Suppressor macrophage (primary cell): Measurements from ENCODE around the gene MEP1A.
"Not testable (repeated sequence)": the region's sequence is repeated elsewhere in the genome, so short reads cannot be mapped to it uniquely, and the experiment has no call there.

ENCODE experiments used
- DNase-seq, 4 experiments: peaks; one replicate each; pipeline ENCODE4 v3.0.0-alpha.2; 2020 to 2022
- total RNA-seq, 17 experiments: gene quantifications; one replicate each; lab custom pipeline; 2026; ENCODE audit warnings: mixed read lengths in 6 of 17, inconsistent platforms in 3 of 17; lab: John Stamatoyannopoulos, UW

Gene MEP1A
- total RNA-seq = 0.83 to 7.0 (median 3.2) reads per million in 17 experiments

DNA sequence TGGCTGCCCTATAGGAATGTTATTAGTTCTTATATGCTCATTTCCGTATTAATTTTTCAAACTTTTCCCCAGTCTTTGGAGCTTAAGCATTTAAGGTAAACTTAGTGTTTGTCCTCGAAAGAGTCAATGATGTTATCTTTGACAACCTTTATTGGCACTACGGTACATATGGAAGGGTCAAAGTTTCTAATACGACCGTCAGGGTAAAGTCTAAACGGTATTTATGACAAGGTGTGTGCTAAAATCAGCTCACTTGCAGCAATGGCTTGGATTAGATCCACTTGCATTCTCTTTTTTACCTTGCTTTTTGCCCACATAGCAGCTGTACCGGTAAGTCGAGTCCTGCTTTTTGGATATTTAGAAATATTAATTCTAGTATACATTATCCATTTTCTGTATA lies at the start of gene MEP1A:
TSS of gene MEP1A (plus strand) at position 252 of the 400 bp plus-strand sequence. CDS start at position 262, 10 bp downstream.
- no peak for DNase-seq

DNA sequence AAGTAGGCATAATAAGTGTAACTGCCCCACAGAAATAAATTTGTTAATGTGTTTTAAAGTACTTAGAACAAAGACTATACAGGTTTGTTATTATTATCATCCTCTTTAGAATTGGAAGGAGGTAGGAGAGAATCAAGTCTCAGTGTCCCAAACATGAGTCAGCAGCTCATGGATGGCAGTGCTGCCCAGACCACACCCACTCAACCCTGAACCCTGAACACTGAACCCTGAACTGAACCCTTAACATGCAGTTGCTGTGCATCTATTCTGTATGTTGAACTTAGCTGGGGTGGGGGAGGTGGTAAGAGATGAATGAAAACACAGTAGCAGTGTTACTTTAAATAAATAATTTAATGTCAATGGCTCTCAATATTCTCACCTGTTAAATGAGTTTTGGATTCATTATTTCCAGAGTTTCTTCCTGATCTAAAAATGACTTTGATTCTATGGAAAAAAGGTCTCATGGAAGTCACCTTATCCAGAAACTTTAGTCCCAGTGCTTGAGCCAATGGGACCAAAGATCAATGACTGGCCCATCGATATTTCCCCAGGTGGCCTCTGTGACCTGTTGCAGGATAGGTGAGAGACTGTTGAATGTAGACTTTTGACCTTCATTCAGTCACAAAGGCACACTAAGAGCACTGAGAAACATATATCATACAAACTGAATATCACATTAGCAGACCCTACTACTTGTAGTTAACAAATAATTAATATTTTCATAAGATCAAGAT lies 49.6 kb upstream of the MEP1A start:
- DNase-seq = no peak

- DNase-seq = not testable (repeated sequence)
Measured at GRCh38 chr6:46744159-46744725, 48.9 kb upstream of the MEP1A start.

DNA sequence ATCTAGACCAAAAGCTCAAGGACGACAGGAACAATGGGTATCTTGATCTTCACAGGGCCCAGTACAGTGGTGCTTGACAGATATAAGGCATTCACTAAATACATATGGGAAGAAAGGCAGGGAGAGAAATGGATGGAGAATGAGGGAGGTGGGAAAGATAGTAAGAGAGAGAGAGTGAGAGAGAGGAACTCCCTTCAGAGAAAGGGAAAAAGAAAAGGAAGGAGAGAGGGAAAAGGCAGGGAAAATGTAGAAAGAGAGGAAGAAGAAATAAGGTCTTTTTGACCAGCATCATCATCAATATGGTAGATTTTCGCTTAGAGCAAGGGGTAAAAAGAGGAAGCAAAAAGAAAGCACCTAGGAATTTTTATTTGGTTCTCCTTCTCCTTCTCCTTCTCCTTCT lies 47.2 kb upstream of the MEP1A start:
- no peak for DNase-seq

DNA sequence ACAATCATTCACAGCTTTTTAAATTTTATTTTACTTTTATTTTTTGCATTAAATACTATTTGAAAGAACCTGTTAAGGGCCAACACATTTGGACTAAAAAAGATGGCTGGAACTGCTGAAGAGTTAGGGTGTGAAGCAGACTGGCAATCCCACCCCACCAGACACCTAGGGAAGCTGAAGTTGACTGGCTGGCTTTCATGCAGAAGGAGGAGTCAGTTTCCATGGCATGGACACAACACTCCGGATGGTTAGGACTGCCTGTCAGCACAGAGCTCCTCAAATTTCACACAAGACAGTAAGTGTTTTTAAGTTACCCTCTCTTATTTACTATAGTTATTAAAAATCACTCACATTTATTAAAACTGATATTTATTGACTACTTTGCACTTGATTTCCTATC lies 46.5 kb upstream of the MEP1A start, which contains the start of gene ANKRD66:
TSS of gene ANKRD66 (plus strand) at position 238 of the 400 bp plus-strand sequence. CDS start 5,016 bp downstream, outside the sequence.
- no peak for DNase-seq

GRCh38 chr6:46748940-46749503 lies 44.2 kb upstream of the MEP1A start:
- no peak for DNase-seq

DNA sequence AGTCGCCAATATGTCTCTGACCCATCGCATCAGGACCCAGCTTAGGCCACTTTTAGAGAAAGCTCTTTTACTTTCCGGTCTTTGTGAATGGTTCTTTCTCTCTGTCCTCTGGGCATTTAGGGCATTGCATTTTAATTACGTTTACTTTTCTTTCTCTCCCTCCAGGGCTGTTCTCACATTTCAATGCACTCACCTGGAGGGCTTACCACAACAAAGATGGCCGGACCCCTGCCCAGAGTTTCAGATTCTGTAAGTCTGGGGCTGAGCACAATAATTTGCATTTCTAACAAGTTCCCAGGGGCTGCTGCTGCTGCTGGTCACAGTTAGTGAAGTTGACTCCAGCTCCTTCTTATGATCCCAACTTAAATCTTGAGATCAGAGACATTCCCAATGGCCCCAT lies 43.5 kb upstream of the MEP1A start:
- DNase-seq = no peak

DNA sequence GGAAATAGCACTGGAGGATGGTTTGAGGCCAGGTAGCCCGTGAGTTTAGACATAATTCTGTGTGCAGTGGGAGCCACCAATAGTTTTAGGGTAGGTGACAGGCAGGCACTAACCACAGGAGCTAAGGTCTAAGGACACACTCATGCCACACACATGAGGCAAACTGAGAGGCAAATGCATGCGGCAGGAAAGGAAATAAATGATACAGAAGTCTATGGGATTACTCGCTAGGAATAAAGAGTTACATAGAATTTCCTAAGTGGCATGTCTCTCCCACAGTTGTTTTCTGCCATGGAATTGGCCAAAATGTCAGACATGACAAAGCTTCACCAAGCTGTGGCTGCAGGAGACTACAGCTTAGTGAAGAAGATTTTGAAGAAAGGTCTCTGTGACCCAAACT lies 41.5 kb upstream of the MEP1A start:
- no peak for DNase-seq

DNA sequence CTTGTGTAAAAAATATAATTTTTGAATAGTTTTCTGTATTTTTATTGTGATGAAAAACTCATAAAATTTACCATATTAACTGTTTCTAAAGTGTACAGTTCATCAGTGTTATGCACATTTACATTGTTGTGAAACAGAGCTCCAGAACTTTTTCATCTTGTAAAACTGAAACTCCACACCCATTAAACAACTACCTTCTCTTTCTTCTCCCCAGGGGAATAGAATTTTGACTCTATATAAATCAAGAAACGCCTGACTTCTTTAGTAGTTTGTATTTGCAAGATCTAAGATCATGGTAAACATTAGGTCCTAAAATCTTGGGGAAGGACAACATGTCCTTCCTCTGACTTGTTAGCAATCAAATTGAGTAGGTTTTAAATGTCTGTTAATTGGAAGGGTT lies 37.3 kb upstream of the MEP1A start:
- no peak for DNase-seq

- peak; percentile 67 to 90 (median 76) for DNase-seq
Measured at GRCh38 chr6:46756469-46757213, 36.5 kb upstream of the MEP1A start.

DNA sequence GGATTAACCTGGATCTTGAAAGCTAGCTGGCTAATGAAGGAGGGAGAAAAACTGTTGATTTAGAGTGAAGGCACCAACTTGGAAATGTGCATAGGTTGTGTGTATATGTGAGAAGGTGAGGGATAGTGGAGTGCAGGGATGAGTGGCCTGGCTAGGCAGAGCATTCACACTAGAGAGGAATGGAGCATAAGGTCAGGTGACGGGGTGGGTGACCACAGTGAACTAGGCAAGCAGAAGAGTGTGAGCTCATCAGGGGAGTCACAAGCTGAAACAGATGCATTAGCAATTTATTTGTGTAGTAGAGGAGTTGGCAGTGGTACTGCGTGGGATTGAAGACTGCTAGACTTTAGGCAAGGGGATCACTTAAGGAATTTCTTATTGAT lies 36.0 kb upstream of the MEP1A start:
- peak; percentile 79 to 94 (median 87) for DNase-seq

DNA sequence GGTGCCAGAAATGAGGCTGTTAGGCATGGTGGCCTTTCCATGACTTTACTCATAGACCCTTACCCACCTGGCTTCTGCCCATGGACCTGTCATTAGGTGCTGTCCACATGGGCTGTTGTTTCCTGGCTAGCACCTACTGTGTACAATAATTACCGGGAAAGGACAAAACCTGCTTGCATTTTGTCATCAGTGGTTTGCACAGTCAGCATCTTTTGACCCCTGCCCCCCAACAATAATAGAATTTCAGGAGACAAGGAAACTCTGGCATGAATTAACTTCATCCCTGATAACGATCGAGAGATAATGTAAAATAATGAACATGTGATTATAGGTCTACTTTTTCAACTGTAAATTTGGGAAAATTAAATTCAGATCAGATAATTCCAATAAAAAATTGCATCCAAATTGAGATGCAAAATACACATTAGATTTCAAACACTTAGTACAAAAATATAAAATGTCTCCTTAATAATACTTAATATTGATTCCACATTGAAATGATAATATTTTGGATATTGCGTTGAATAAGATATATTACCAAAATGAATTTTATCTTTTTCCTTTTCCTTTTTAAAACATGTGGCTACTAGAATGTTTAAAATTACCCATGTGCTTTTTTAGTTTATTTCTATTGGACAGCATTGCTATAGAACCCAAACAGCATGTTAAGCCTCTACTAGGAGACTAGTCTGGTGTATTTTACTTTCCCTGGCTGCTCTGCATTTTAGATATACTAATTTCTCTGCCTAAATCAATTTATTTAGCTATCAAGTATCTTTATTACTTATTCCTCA lies 34.0 kb upstream of the MEP1A start:
- no peak for DNase-seq

DNA sequence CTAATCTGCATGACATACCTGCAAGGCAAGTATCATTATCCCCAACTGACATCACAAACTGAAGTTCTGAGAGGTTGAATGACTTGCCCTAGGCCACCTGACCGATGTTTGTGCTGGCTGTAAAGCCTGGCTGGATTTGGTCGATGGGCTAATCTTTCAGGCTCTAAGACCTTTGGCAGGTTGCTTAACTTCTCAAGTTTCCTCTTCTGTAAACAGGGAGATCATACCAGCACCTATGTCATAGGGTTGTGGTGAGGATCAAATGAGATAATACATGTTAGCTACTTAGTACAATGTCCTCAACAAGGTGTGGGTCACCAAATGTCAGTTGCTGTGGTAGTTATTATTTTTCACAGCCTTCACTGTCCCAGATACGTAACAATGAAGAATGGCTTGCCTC lies 32.3 kb upstream of the MEP1A start:
- DNase-seq = peak; percentile 56 to 84 (median 66)

DNA sequence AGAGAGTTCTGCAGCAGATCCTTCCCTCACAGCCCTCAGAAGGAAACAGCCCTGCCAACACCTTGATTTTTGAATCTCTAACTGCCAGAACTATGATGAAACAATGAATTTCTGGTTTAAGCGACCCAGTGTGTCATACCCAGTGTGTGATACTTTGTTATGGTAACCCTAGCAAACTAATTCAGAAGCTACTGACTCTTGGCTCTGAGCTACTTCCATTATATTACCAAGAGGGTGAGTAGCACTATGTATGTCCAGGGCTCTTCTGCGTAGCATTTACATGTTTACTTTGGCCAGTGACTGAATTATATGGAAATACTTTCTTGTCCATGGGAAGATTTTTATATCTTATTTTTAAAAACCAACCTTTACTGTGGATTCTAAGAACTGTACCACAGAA lies 29.7 kb upstream of the MEP1A start:
- peak in 1 of 4 experiments; percentile 44 for DNase-seq

DNA sequence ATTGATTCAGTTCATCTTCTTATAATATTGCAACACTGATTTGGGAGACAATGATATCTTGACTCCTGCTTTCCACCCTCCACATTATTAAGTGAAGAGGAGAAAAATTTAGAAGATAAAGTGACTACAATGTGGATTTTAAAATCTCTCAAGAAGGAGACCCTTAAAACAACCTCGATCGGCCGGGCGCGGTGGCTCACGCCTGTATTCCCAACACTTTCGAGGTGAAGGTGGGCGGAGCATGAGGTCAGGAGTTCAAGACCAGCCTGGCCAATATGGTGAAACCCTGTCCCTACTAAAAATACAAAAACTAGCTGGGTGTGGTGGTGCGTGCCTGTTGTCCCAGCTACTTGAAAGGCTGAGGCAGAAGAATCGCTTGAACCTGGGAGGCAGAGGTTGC lies 28.9 kb upstream of the MEP1A start:
- DNase-seq = not testable (repeated sequence)

GRCh38 chr6:46764961-46765360 lies 28.2 kb upstream of the MEP1A start:
- no peak for DNase-seq

GRCh38 chr6:46772016-46772415 lies 21.2 kb upstream of the MEP1A start:
- DNase-seq = peak; percentile 55 to 84 (median 72)

GRCh38 chr6:46772762-46773161 lies 20.4 kb upstream of the MEP1A start:
- peak; percentile 93 to 99 (median 96) for DNase-seq

DNA sequence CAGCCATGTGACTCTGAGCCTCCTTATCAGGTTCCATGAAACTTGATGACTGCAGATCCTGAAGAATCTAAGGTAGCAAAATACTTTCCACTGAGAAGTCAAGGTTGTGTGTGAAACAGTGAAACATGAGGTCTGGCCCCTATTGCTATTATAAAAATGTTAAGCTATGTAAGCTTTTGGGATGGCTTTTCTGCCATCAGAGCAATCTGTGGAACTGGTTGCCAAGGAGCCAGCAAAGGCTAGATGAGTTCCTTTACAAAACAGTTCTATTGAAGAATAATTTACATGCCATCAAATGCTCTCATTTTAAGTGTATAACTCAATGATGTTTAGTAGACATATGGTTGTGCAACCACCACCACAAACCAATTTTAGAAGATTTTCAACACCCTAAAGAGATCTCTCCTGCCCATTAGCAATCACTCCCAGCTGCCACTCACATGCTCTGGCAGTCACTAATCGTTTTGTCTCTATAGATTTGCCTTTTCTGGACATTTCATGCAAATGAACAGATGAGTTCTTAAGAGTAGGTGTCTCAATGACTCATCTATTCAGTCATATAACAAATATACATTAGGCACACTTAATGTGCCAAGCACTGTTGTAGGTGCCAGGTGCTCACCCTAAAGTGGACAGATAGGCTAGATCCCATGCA lies 19.9 kb upstream of the MEP1A start:
- peak; percentile 70 to 89 (median 78) for DNase-seq

DNA sequence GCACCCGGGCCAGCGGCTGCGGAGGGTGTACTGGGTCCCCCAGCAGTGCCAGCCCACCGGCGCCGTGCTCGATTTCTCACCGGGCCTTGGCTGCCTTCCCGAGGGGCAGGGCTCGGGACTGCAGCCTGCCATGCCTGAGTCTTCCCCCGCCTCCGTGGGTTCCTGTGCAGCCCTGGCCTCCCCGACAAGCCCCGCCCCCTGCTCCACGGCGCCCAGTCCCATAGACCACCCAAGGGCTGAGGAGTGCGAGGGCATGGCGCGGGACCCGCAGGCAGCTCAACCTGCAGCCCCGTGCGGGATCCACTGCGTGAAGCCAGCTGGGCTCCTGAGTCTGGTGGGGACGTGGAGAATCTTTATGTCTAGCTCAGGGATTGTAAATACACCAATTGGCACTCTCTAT lies 18.5 kb upstream of the MEP1A start:
- not testable (repeated sequence) for DNase-seq

DNA sequence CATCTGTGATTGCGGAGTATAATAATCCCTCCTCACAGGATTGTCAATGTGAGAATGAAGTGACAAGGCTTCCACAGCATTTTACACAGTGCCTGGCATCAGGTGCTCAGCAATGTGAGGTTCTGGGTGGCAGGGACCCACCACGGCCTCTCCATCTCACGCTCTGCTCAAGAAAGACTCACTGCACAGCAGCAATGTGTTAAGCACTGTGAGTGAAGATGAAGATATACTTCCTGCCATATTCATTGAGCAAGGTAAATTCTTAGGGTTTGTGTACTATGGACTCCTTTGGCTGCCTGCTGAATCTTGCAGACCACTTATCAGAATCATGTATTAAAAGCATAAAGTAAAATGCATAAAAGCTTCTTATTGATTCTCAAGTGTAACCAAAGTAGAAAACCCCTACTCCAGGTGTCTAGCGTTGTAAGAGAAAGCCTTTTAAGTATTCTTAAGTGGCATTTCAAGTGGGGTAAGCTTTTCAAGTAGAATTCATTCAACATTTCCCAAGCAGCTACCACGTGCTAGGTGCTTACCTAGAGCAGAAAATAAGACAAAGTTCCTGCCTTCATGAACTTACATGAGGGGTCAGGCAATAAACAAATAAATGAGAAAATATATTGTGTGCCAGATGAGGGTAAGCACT lies 17.0 kb upstream of the MEP1A start:
- DNase-seq = no peak
